NCI-H2196 treated with DMSO at 0.1 percent for 48 hours (cell line): ENCODE measurements around the gene EYA2.
"Not testable (repeated sequence)": the region's sequence is repeated elsewhere in the genome, so short reads cannot be mapped to it uniquely, and the experiment has no call there.

Source experiments
- DNase-seq: peaks from one replicate; lab custom pipeline; 2025; ENCODE audit not compliant: unreplicated experiment; lab: John Stamatoyannopoulos, UW

The EYA2 gene

GRCh38 chr20:47164140-47164539 lies 269.5 kb downstream of the EYA2 start:
- DNase-seq: no peak

DNA sequence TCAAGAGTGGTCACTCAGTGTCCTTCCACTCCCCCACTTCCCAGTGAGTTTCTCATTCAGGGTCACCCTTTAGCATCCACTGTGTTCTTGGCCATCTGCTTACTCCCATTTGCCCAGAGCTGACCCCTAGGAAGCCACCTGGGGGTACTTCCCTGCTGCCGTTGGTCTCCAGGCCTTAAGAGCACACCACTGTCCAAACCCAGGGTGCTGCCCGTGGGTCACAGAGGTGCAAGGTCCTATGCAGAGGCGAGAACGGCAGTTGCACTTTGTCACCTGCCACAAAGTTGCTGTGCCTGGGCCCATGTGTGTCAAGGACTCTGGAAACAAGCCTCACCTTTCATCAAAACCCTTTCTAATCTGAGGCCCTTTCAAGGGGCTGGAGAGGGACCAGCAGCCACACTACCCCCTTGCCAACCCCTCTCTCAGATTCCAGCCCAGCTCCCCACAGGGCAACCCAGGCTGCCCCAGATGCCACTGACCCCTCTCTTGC lies 270.8 kb downstream of the EYA2 start:
- no peak for DNase-seq

- no peak for DNase-seq
These were observed 273.2 kb downstream of the EYA2 start for GRCh38 chr20:47167846-47168245.

DNA sequence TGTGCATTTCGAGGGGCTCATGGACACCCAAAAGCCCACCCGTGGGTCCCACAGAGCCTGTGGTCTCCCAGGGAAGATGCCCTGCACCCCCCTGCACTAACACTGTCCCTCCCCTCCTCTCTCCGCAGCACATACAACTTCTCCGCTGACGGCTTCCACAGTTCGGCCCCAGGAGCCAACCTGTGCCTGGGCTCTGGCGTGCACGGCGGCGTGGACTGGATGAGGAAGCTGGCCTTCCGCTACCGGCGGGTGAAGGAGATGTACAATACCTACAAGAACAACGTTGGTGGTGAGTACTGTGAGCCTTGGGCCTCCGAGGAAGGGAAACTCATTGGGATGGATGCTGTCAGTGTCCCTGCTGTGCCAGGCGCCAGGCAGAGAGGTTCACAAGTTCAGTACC lies 277.9 kb downstream of the EYA2 start:
- no peak for DNase-seq

GRCh38 chr20:47173596-47174216 lies 279.1 kb downstream of the EYA2 start:
- DNase-seq: no peak

DNA sequence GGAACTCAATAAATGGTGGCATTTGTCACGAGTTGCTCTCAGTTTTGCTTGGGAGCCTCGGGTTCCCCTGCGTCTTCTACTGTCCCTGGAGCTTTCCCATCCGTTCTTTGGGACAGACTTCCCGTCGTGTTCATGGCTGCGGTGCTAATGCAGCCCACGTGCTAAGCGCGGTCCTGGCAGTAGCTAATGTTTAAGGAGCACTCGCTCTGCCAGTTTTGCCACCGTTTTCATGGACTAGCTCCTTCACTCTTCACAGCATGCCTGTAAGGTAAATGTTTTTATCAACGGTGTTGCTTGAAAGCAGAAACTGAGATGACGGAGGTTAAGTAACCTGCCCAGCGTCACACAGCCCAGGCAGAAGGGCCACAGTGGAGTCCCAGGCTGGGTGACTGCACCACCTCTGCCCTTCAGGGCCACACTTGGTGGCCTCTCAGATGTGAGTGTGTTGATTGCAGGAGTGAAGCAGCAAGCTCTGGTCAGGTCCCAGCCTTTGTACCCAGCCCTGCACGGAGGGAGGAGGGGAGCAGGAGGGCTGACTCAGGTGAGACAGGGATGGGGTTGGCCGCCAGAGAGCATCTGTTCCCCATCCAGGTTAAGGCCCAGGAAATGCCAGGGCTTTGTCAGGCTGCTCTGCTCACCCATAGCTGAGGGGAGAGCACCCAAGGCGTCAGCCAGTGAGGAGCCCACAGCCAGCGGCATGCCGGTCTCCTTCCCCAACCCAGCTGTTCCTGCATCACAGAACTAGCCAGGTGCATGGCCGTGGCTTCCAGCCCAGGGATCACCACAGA lies 280.0 kb downstream of the EYA2 start:
- no peak for DNase-seq

GRCh38 chr20:47175493-47175892 lies 280.9 kb downstream of the EYA2 start:
- no peak for DNase-seq

- DNase-seq: not testable (repeated sequence)
These were observed 281.6 kb downstream of the EYA2 start for GRCh38 chr20:47176217-47176616.

DNA sequence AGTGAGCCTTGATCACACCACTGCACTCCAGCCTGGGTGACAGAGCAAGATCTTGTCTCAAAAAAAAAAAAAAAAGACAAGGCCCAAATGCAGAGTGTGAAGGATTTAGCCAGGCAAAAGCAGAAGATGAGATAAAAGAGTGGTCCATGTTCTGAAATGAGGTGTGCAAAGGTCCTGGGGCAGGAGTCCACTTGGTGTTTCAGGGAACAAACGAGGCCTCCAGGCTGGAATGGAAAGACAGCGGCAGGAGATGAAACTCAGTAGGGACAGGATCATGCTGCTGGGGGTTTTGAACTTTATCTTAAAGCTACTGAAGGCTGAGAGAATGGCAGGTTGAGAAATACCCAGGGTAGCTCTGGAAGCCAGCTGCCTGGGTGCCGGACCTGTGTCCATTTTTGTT lies 283.6 kb downstream of the EYA2 start:
- no peak for DNase-seq

DNA sequence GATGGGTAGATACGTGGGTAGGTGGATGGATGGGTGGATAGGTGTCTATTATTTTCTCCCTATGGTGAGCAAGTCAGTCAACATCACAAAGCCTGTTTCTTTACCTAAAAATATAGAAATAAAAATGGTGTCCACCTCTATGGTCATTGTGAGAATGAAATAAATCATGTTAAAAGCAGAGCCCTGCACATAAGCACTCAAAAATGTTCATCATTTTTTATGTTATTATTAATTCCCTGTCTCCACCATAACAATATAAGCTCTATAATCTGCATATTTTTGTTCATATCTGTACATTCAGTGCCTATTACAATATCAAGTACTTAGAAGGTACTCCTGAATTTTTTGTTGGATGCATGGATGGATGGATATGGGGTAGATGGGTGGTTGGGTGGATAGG lies 284.2 kb downstream of the EYA2 start:
- no peak for DNase-seq

- no peak for DNase-seq
These were observed 284.6 kb downstream of the EYA2 start for GRCh38 chr20:47179267-47179666.

DNA sequence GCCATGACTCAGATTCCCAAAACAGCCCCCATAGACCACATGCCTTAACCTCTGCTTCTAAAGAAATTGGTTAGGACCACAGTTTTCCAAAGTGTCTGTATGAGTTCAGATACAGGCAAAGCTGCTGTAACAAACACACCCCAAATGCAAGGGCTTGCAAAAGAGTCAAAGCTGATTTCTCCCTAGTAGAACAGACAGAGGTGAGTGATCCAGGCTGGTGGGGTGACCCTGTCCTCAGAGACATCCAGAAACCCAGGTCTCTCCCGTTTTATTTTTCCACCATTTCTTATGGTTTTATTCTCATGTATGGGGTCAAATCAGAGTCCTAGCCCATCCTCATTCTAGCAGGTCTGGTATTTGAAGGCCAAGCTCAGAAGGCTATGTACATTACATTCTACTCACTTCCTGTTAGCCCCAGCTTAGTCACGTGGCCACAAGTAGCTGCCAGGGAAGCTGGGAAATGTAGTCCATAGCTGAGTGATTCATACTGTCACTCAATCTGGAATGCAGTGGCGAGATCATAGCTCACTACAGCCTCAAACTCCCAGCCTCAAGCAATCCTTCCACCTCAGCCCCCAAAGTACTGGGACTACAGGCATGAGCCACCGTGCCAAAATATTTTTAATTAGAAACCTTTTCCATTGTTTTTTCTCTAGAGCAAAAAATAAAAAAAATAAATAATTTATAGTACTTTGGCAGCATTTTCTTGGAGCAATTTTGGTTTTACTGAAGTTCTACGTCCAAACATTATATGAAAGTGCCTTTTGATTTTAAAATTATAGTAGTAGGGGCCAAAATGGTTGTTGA lies 286.6 kb downstream of the EYA2 start:
- DNase-seq: peak; percentile 23

GRCh38 chr20:47183367-47183766 lies 288.7 kb downstream of the EYA2 start:
- DNase-seq: no peak

- no peak for DNase-seq
These were observed 293.0 kb downstream of the EYA2 start for GRCh38 chr20:47187450-47188195.

GRCh38 chr20:47188540-47188939 lies 293.9 kb downstream of the EYA2 start:
- no peak for DNase-seq

GRCh38 chr20:47189060-47189459 lies 294.4 kb downstream of the EYA2 start:
- DNase-seq: no peak

DNA sequence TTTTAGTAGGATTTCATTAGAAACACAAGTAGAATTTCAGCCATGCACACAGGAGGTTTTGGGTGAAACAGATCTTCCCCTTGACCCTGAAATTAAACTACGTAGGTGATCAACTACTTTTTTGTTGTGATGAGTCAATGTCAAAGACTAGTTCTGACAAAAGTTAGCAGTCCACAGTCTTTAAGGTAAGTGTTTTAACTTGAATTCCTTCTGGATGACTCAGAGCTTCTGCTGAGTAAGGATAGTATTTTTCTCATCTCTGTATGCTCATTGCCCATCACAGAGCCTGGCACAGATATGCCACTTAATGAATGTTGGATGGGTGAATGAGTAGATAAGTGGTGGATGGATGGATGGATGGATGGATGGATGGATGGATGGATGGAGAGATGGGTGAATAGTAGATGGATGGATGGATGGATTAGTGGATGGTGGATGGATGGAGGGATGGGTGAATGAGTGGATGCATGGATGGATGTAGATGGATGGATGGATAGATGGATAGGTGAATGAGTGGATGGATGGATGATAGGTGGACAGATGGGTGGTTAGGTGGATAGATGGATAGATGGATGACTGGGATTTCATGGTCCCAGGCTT lies 296.5 kb downstream of the EYA2 start:
- DNase-seq: no peak

GRCh38 chr20:47191956-47192355 lies 297.3 kb downstream of the EYA2 start:
- DNase-seq: no peak

GRCh38 chr20:47195573-47195972 lies 300.9 kb downstream of the EYA2 start:
- no peak for DNase-seq
